HepG2 (cell line): Measurements from ENCODE around the gene IL1RAPL2.

Experiments used
- PRDM4 ChIP-seq: sonication (generic); formaldehyde crosslinking; IDR thresholded peaks from 2 replicates; pipeline ENCODE4 v1.9.0; 2021; ENCODE audit warnings: missing genetic modification reagents, borderline replicate concordance
- RBAK ChIP-seq: sonication (generic); formaldehyde crosslinking; IDR thresholded peaks from 2 replicates; pipeline ENCODE4 v1.5.1; 2020; ENCODE audit warnings: mild to moderate bottlenecking, missing genetic modification reagents
- ZBTB8A ChIP-seq: sonication (generic); formaldehyde crosslinking; IDR thresholded peaks from 2 replicates; pipeline ENCODE4 v1.4.0; 2020; ENCODE audit warnings: mild to moderate bottlenecking, low read depth, missing genetic modification reagents, borderline replicate concordance
- ZNF331 ChIP-seq: sonication (generic); formaldehyde crosslinking; IDR thresholded peaks from 2 replicates; pipeline ENCODE4 v1.4.0; 2020; ENCODE audit warnings: missing genetic modification reagents
- ZNF335 ChIP-seq: sonication (generic); formaldehyde crosslinking; IDR thresholded peaks from 2 replicates; pipeline ENCODE4 v1.4.0; 2020; ENCODE audit warnings: missing genetic modification reagents
- ZNF484 ChIP-seq: sonication (generic); formaldehyde crosslinking; IDR thresholded peaks from 2 replicates; pipeline ENCODE4 v1.5.1; 2020; ENCODE audit warnings: mild to moderate bottlenecking, low read depth, missing genetic modification reagents, borderline replicate concordance
- ZNF777 ChIP-seq: sonication (generic); formaldehyde crosslinking; IDR thresholded peaks from 2 replicates; pipeline ENCODE4 v1.4.0; 2020; ENCODE audit warnings: missing genetic modification reagents
- TF ChIP-seq, protein P1 (sequence below): sonication (generic); formaldehyde crosslinking; IDR thresholded peaks from 2 replicates; pipeline ENCODE4 v1.5.0; 2020; ENCODE audit warnings: missing genetic modification reagents
- TF ChIP-seq, protein P2 (sequence below): sonication (generic); formaldehyde crosslinking; IDR thresholded peaks from 2 replicates; pipeline ENCODE4 v1.5.0; 2020; ENCODE audit warnings: mild to moderate bottlenecking, missing genetic modification reagents, moderate library complexity
- TF ChIP-seq, protein P3 (sequence below): IDR thresholded peaks from 2 replicates; pipeline ENCODE4 v1.6.1; 2016; ENCODE audit warnings: mild to moderate bottlenecking

DNA sequence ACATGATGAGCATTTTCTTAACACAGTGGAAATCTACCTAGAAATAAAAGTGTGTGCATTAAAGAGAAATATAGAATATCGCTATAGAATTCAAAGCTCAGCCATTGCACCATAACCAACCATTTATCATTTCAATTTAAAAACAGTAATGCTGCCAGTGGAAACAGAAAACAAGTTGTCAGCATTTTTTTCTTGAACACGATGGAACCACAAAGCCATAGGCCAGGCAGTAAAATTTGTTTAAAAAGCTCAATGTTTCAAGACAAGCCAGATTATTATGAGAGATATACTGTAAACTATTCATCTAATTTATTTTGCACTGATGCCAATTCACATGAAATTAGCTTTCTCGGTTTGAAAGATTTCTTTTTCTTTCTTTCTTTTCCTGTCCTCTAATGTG is 1209.7 kb downstream of the IL1RAPL2 start:
- TF ChIP-seq, protein P1, sequence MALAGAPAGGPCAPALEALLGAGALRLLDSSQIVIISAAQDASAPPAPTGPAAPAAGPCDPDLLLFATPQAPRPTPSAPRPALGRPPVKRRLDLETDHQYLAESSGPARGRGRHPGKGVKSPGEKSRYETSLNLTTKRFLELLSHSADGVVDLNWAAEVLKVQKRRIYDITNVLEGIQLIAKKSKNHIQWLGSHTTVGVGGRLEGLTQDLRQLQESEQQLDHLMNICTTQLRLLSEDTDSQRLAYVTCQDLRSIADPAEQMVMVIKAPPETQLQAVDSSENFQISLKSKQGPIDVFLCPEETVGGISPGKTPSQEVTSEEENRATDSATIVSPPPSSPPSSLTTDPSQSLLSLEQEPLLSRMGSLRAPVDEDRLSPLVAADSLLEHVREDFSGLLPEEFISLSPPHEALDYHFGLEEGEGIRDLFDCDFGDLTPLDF (CRISPR knock-in tag), result no peak
- TF ChIP-seq ZNF777 (CRISPR knock-in tag), result no peak
- no peak for TF ChIP-seq ZNF335
- no peak for TF ChIP-seq ZNF331 (CRISPR knock-in tag)
- no peak for TF ChIP-seq PRDM4 (CRISPR knock-in tag)
- TF ChIP-seq, protein P2, sequence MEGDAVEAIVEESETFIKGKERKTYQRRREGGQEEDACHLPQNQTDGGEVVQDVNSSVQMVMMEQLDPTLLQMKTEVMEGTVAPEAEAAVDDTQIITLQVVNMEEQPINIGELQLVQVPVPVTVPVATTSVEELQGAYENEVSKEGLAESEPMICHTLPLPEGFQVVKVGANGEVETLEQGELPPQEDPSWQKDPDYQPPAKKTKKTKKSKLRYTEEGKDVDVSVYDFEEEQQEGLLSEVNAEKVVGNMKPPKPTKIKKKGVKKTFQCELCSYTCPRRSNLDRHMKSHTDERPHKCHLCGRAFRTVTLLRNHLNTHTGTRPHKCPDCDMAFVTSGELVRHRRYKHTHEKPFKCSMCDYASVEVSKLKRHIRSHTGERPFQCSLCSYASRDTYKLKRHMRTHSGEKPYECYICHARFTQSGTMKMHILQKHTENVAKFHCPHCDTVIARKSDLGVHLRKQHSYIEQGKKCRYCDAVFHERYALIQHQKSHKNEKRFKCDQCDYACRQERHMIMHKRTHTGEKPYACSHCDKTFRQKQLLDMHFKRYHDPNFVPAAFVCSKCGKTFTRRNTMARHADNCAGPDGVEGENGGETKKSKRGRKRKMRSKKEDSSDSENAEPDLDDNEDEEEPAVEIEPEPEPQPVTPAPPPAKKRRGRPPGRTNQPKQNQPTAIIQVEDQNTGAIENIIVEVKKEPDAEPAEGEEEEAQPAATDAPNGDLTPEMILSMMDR (CRISPR knock-in tag), result no peak
- TF ChIP-seq ZNF484 (CRISPR knock-in tag), result no peak
- no peak for TF ChIP-seq RBAK (CRISPR knock-in tag)
- TF ChIP-seq, protein P3, sequence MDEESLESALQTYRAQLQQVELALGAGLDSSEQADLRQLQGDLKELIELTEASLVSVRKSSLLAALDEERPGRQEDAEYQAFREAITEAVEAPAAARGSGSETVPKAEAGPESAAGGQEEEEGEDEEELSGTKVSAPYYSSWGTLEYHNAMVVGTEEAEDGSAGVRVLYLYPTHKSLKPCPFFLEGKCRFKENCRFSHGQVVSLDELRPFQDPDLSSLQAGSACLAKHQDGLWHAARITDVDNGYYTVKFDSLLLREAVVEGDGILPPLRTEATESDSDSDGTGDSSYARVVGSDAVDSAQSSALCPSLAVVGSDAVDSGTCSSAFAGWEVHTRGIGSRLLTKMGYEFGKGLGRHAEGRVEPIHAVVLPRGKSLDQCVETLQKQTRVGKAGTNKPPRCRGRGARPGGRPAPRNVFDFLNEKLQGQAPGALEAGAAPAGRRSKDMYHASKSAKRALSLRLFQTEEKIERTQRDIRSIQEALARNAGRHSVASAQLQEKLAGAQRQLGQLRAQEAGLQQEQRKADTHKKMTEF (CRISPR knock-in tag), result no peak
- no peak for TF ChIP-seq ZBTB8A (CRISPR knock-in tag)
